ENCODE data around the gene AQP10.

- TF ChIP-seq POU2F2 (IDR thresholded peaks at IDR 0.05; ENCODE audit: borderline replicate concordance, low read depth, low read length) (no peak), FOS (IDR thresholded peaks at IDR 0.05; ENCODE audit: borderline replicate concordance, extremely low read depth, insufficient read length) (no peak), CEBPB (IDR thresholded peaks at IDR 0.05; ENCODE audit: borderline replicate concordance in 1 of 2, low read depth in 2 of 2, low read length in 2 of 2) (no peak), NFYB (IDR thresholded peaks at IDR 0.05; ENCODE audit: insufficient read depth, low read depth, low read length) (no peak), GABPA (IDR thresholded peaks at IDR 0.05; ENCODE audit: low read depth) (no peak), HDAC6 (IDR thresholded peaks at IDR 0.05; ENCODE audit: unreplicated experiment) (no peak)
- TF ChIP-seq, protein P1, sequence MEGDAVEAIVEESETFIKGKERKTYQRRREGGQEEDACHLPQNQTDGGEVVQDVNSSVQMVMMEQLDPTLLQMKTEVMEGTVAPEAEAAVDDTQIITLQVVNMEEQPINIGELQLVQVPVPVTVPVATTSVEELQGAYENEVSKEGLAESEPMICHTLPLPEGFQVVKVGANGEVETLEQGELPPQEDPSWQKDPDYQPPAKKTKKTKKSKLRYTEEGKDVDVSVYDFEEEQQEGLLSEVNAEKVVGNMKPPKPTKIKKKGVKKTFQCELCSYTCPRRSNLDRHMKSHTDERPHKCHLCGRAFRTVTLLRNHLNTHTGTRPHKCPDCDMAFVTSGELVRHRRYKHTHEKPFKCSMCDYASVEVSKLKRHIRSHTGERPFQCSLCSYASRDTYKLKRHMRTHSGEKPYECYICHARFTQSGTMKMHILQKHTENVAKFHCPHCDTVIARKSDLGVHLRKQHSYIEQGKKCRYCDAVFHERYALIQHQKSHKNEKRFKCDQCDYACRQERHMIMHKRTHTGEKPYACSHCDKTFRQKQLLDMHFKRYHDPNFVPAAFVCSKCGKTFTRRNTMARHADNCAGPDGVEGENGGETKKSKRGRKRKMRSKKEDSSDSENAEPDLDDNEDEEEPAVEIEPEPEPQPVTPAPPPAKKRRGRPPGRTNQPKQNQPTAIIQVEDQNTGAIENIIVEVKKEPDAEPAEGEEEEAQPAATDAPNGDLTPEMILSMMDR (IDR thresholded peaks at IDR 0.05 in 2 of 3, conservative IDR thresholded peaks at IDR 0.05 in 1 of 3; ENCODE audit: control insufficient read depth in 2 of 3, extremely low read depth in 1 of 3, insufficient read depth in 1 of 3, low read depth in 3 of 3, low read length in 3 of 3) = no peak
Observed at GRCh38 chr1:154330669-154331068, 9.8 kb downstream of the AQP10 start.

Data from GM12878 (cell line).